ENCODE measurements around the gene NCOA7. TPM values are rescaled to one million over a fixed set of nuclear protein-coding genes. Genes with fewer than 3 reads are reported as not detected.

Gene NCOA7
- total RNA-seq, 1 donor from 2014 or later: 7.7 TPM

GRCh38 chr6:125748406-125749172, 42.2 kb upstream of the NCOA7 start:
- Mint-ChIP-seq H3K9me3 (no peaks in the 10 kb centered on the region), H3K4me1 (peaks cover 42% of the 10 kb centered on the region), H3K27me3 (ENCODE audit: insufficient read depth, low read depth) (peaks cover 50% of the 10 kb centered on the region), H3K4me3 (peak overlapping the region; percentile 89), H3K27ac (no peak overlapping the region), H3K36me3 (no peaks in the 10 kb centered on the region)
- Histone ChIP-seq H3K79me2 (ENCODE audit: low read depth) (no peaks in the 10 kb centered on the region), H2AFZ (replicated peaks) (peak overlapping the region; percentile 77), H3K9me3 (ENCODE audit: low read depth) (no peaks in the 10 kb centered on the region), H3K9ac (no peak overlapping the region), H3K27ac (no peak overlapping the region), H3K4me3 (peak overlapping the region; percentile 80), H4K20me1 (ENCODE audit: low read depth) (peaks cover 20% of the 10 kb centered on the region), H3F3A (ENCODE audit: low read depth) (peaks cover 33% of the 10 kb centered on the region), H3K36me3 (no peaks in the 10 kb centered on the region), H3K4me1 (peaks cover 30% of the 10 kb centered on the region), H3K4me2 (peak overlapping the region; percentile 83), H3K27me3 (peaks cover 96% of the 10 kb centered on the region)
- no peak for TF ChIP-seq EZH2phosphoT487 (IDR thresholded peaks at IDR 0.05)
- TF ChIP-seq EZH2 (IDR thresholded peaks at IDR 0.05): no peak
- peak; percentile 14 for TF ChIP-seq CTCF (IDR thresholded peaks at IDR 0.05)
- peak; percentile 69 for DNase-seq (ENCODE audit: low spot score)

- peak; percentile 95 for DNase-seq (ENCODE audit: low spot score)
- Histone ChIP-seq H3K4me3 (peak within 1 kb of the TSS; percentile 80), H3K9ac (no peak within 1 kb of the TSS), H3K4me2 (peak within 1 kb of the TSS; percentile 83), H3K4me1 (peaks cover 30% of the 10 kb centered on the region), H3F3A (ENCODE audit: low read depth) (peaks cover 33% of the 10 kb centered on the region), H3K27ac (no peak within 1 kb of the TSS), H2AFZ (replicated peaks) (peak within 1 kb of the TSS; percentile 99), H3K27me3 (peaks cover 88% of the 10 kb centered on the region), H4K20me1 (ENCODE audit: low read depth) (peaks cover 20% of the 10 kb centered on the region), H3K36me3 (no peaks in the 10 kb centered on the region), H3K9me3 (ENCODE audit: low read depth) (no peaks in the 10 kb centered on the region), H3K79me2 (ENCODE audit: low read depth) (no peaks in the 10 kb centered on the region)
- H3K27ac Mint-ChIP-seq: no peak within 1 kb of the TSS
- no peaks in the 10 kb centered on the region for H3K9me3 Mint-ChIP-seq
- H3K4me1 Mint-ChIP-seq: peaks cover 47% of the 10 kb centered on the region
- TF ChIP-seq EZH2phosphoT487 (IDR thresholded peaks at IDR 0.05) (peak; percentile 11), CTCF (IDR thresholded peaks at IDR 0.05) (no peak), EZH2 (IDR thresholded peaks at IDR 0.05) (peak; percentile 24)
- peak within 1 kb of the TSS; percentile 95 for H3K4me3 Mint-ChIP-seq
- no peaks in the 10 kb centered on the region for H3K36me3 Mint-ChIP-seq
- H3K27me3 Mint-ChIP-seq (ENCODE audit: insufficient read depth, low read depth): peaks cover 48% of the 10 kb centered on the region
Measured at GRCh38 chr6:125749173-125749864, 41.4 kb upstream of the NCOA7 start, which contains the start of gene HEY2. HEY2 (plus strand) TSS chr6:125749632; CDS start chr6:125749777, 145 bp downstream.

- Histone ChIP-seq H3K27me3 (peaks cover 81% of the 10 kb centered on the region), H2AFZ (replicated peaks) (peak overlapping the region; percentile 99), H3K4me3 (peak overlapping the region; percentile 80), H3K27ac (no peak overlapping the region), H3K79me2 (ENCODE audit: low read depth) (no peaks in the 10 kb centered on the region), H3F3A (ENCODE audit: low read depth) (peaks cover 28% of the 10 kb centered on the region), H3K36me3 (no peaks in the 10 kb centered on the region), H3K9me3 (ENCODE audit: low read depth) (no peaks in the 10 kb centered on the region), H4K20me1 (ENCODE audit: low read depth) (peaks cover 20% of the 10 kb centered on the region), H3K9ac (no peak overlapping the region), H3K4me1 (peaks cover 30% of the 10 kb centered on the region), H3K4me2 (peak overlapping the region; percentile 83)
- TF ChIP-seq CTCF (IDR thresholded peaks at IDR 0.05) (no peak), EZH2 (IDR thresholded peaks at IDR 0.05) (no peak), EZH2phosphoT487 (IDR thresholded peaks at IDR 0.05) (no peak)
- H3K9me3 Mint-ChIP-seq: no peaks in the 10 kb centered on the region
- H3K4me3 Mint-ChIP-seq: peak overlapping the region; percentile 95
- H3K4me1 Mint-ChIP-seq: peaks cover 50% of the 10 kb centered on the region
- peaks cover 44% of the 10 kb centered on the region for H3K27me3 Mint-ChIP-seq (ENCODE audit: insufficient read depth, low read depth)
- no peak overlapping the region for H3K27ac Mint-ChIP-seq
- DNase-seq (ENCODE audit: low spot score): peak; percentile 53
- no peaks in the 10 kb centered on the region for H3K36me3 Mint-ChIP-seq
Measured at GRCh38 chr6:125749865-125750691, 40.7 kb upstream of the NCOA7 start.
